ENCODE measurements around the gene NAA80. TPM values are rescaled to one million over a fixed set of nuclear protein-coding genes. Genes with fewer than 3 reads are reported as not detected.
"Not testable (repeated sequence)": the region's sequence is repeated elsewhere in the genome, so short reads cannot be mapped to it uniquely, and the experiment has no call there.

Gene NAA80
- total RNA-seq, 2 donors from 2014 or later, result 9.7 to 12.8 TPM

DNA sequence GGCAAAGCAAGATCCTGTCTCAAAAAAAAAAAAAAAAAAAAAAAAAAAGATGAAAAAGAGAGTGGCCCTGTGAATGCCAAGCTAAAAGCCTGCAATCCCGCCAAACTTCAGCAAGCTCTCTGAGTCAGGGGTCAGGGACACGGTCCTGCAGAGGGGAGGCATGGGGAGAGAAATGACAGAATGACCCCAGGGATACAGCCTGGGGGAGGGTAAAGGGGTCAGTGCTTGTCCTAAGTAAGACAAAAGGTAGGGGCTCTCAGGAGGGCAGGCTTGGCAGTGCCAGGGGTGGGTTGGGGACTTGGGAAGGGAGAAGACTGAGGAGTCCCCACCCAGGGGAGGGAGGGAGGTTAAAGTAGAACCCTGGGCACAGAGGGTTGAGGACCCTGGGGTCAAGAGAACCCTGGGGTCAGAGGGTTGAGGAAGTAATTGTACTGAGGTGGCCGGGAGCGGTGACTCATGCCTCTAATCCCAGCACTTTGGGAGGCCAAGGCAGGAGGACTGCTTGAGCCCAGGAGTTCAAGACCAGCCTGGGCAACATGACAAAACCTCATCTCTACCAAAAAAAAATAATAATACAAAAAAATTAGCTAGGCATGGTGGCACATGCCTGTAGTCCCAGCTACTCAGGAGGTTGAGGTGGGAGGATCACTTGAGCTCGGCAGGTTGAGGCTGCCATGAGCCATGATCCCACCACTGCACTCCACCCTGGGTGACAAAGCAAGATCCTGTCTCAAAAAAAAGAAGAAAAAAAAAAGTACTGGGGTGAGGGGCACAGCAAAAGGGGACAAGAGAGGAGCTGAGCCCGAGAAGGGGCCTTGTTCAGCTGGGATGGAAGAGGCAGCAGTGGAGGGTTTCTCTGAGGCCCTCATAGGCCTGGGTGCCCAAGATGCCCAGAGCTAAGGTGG is 35.5 kb downstream of the NAA80 start:
- Mint-ChIP-seq H3K4me3 (peak overlapping the region; percentile 18), H3K36me3 (ENCODE audit: low read depth) (peaks cover 3% of the 10 kb centered on the region), H3K4me1 (peaks cover 25% of the 10 kb centered on the region), H3K9me3 (no peaks in the 10 kb centered on the region), H3K27me3 (ENCODE audit: insufficient read depth) (peaks cover 3% of the 10 kb centered on the region), H3K27ac (peak overlapping the region; percentile 94)
- peaks cover 4% of the 10 kb centered on the region for H3K36me3 ChIP-seq (ENCODE audit: control insufficient read depth, insufficient read depth, low read length)
- TF ChIP-seq, protein P1, sequence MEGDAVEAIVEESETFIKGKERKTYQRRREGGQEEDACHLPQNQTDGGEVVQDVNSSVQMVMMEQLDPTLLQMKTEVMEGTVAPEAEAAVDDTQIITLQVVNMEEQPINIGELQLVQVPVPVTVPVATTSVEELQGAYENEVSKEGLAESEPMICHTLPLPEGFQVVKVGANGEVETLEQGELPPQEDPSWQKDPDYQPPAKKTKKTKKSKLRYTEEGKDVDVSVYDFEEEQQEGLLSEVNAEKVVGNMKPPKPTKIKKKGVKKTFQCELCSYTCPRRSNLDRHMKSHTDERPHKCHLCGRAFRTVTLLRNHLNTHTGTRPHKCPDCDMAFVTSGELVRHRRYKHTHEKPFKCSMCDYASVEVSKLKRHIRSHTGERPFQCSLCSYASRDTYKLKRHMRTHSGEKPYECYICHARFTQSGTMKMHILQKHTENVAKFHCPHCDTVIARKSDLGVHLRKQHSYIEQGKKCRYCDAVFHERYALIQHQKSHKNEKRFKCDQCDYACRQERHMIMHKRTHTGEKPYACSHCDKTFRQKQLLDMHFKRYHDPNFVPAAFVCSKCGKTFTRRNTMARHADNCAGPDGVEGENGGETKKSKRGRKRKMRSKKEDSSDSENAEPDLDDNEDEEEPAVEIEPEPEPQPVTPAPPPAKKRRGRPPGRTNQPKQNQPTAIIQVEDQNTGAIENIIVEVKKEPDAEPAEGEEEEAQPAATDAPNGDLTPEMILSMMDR (conservative IDR thresholded peaks at IDR 0.05), result no peak
- no peaks in the 10 kb centered on the region for H3K9me3 ChIP-seq (ENCODE audit: control insufficient read depth, low read length)
- no peak overlapping the region for H3K4me3 ChIP-seq (ENCODE audit: low read length)
- no peak for DNase-seq
- H3K9ac ChIP-seq (ENCODE audit: extremely low read depth, low read length, poor library complexity, severe bottlenecking), result no peak overlapping the region
- H3K27ac ChIP-seq (ENCODE audit: low read depth, low read length), result peak overlapping the region; percentile 92
- 68 to 86% methylated on average over 4 to 6 of the region's 6 CpGs for WGBS, 2 experiments (ENCODE audit: insufficient coverage in 1 of 2, insufficient read length in 1 of 2)
- H3K27me3 ChIP-seq (ENCODE audit: control insufficient read depth, insufficient read depth, low read length, poor library complexity, severe bottlenecking), result no peaks in the 10 kb centered on the region
- peaks cover 12% of the 10 kb centered on the region for H3K4me1 ChIP-seq (ENCODE audit: control insufficient read depth, insufficient read depth, low read length)

DNA sequence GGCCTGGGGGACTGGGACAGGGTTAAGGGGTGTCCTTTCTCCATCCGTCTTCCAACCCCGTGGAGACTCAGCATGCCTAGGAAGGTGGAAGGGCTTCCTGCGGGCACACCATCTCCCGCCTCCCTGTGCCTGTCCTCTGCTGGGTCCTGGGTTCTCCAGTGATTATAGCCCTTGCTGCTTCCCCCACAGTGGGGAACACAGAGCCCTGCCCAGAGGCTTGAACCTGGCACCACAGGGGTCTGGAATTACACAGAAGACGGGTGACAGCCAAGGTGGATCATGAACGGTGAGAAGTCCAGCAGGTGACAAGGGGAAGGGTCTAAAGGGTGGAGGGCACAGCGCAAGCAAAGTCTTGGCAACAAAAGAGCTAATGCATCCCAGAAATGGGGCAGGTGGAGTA is 36.4 kb downstream of the NAA80 start:
- Histone ChIP-seq H3K27me3 (ENCODE audit: control insufficient read depth, insufficient read depth, low read length, poor library complexity, severe bottlenecking) (no peaks in the 10 kb centered on the region), H3K9ac (ENCODE audit: extremely low read depth, low read length, poor library complexity, severe bottlenecking) (no peak overlapping the region), H3K4me3 (ENCODE audit: low read length) (no peak overlapping the region), H3K4me1 (ENCODE audit: control insufficient read depth, insufficient read depth, low read length) (peaks cover 12% of the 10 kb centered on the region), H3K9me3 (ENCODE audit: control insufficient read depth, low read length) (no peaks in the 10 kb centered on the region), H3K36me3 (ENCODE audit: control insufficient read depth, insufficient read depth, low read length) (peaks cover 13% of the 10 kb centered on the region), H3K27ac (ENCODE audit: low read depth, low read length) (peak overlapping the region; percentile 17)
- peaks cover 12% of the 10 kb centered on the region for H3K36me3 Mint-ChIP-seq (ENCODE audit: low read depth)
- H3K4me3 Mint-ChIP-seq, result no peak overlapping the region
- 94 to 96% methylated on average over 7 of the region's 7 CpGs for WGBS, 2 experiments (ENCODE audit: insufficient coverage in 1 of 2, insufficient read length in 1 of 2)
- TF ChIP-seq, protein P1 (conservative IDR thresholded peaks at IDR 0.05), result no peak
- H3K4me1 Mint-ChIP-seq, result peaks cover 22% of the 10 kb centered on the region
- no peaks in the 10 kb centered on the region for H3K9me3 Mint-ChIP-seq
- no peak for DNase-seq
- H3K27ac Mint-ChIP-seq, result peak overlapping the region; percentile 65
- H3K27me3 Mint-ChIP-seq (ENCODE audit: insufficient read depth), result no peaks in the 10 kb centered on the region

DNA sequence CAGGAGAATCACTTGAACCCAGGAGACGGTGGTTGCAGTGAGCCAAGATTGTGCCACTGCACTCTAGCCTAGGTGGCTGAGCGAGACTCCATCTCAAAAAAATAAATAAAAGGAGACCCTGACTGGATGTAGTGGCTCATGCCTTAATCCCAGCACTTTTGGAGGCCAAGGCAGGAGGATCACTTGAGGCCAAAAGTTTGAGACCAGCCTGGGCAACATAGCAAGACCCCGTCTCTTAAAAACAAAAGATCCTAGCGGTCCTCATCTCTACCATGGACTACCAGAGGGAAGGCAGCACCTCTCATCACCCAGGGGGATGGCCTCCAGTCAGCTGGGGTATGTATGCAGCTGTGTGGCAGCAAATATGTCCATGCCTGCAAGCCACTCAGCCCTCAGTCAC is 37.0 kb downstream of the NAA80 start:
- Histone ChIP-seq H3K4me1 (ENCODE audit: control insufficient read depth, insufficient read depth, low read length) (peaks cover 12% of the 10 kb centered on the region), H3K36me3 (ENCODE audit: control insufficient read depth, insufficient read depth, low read length) (peaks cover 19% of the 10 kb centered on the region)
- not testable (repeated sequence) for H3K4me3 ChIP-seq (ENCODE audit: low read length); H3K9me3 Mint-ChIP-seq; H3K9me3 ChIP-seq (ENCODE audit: control insufficient read depth, low read length); H3K27me3 ChIP-seq (ENCODE audit: control insufficient read depth, insufficient read depth, low read length, poor library complexity, severe bottlenecking); H3K9ac ChIP-seq (ENCODE audit: extremely low read depth, low read length, poor library complexity, severe bottlenecking); H3K27ac ChIP-seq (ENCODE audit: low read depth, low read length); H3K27ac Mint-ChIP-seq; H3K4me3 Mint-ChIP-seq; DNase-seq; H3K27me3 Mint-ChIP-seq (ENCODE audit: insufficient read depth)
- Mint-ChIP-seq H3K36me3 (ENCODE audit: low read depth) (peaks cover 18% of the 10 kb centered on the region), H3K4me1 (peaks cover 20% of the 10 kb centered on the region)
- WGBS, 2 experiments (ENCODE audit: insufficient coverage in 1 of 2, insufficient read length in 1 of 2), result 96 to 98% methylated on average over 4 of the region's 4 CpGs

Measured in endodermal cell (in vitro differentiated cells).